ENCODE data around the gene YWHAE.
"Not testable (repeated sequence)": the region's sequence is repeated elsewhere in the genome, so short reads cannot be mapped to it uniquely, and the experiment has no call there.

The YWHAE gene

DNA sequence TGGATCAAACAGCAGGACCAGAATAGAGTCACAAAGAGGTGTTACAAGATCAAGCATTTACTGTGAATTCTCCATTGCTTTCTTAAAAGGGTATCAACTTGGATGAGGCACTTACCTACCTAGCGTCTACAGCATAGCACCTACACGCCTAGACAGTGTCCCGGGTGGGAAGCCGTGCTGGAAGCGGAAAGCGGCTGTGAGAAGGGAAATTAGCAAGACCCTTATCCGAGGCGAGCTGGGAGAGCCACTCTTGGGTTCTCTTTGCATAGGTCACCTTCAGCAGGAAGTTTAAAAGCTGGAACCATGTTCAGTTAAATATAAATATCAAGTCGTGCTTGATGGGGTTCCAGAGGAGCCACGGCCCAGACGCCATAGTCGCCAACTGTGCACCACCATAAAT is 74.3 kb downstream of the YWHAE start:
- DNase-seq (ENCODE audit: low spot score), result no peak

GRCh38 chr17:1324201-1324771 is 75.7 kb downstream of the YWHAE start:
- DNase-seq (ENCODE audit: low spot score), result peak; percentile 66

DNA sequence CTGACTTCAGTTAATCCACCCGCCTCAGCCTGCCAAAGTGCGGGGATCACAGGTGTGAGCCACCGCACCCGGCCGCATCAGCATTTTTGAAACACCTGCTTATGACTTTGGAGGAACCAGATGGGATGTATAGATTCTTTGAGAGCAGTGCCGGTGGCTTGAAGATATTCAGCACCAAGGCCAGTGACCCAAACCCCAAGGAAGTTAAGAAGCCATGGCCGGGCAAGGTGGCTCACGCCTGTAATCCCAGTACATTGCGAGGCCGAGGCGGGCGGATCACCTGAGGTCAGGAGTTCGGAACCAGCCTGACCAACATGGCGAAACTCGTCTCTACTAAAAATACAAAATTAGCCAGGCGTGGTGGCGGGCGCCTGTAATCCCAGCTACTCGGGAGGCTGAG is 76.7 kb downstream of the YWHAE start:
- no peak for DNase-seq (ENCODE audit: low spot score)

DNA sequence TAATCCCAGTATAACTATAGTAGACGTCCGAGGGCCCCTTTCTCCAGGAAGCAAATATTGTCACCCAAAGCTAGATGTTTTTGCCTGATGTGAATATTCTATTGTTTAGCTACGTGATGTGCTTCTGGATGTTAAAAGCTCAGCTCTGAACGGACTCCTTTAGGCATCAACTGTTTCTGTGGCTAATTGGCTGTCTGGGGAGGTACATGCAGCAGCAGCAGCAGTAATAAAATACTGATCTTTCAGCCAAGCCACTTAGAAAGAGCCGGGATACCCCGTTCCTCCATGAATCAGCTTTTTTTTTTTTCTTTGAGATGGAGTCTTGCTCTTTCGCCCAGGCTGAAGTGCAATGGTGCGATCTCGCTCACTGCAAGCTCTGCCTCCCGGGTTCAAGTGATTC is 77.5 kb downstream of the YWHAE start:
- no peak for DNase-seq (ENCODE audit: low spot score)

- no peak for DNase-seq (ENCODE audit: low spot score)
Measured at GRCh38 chr17:1322014-1322428, 78.0 kb downstream of the YWHAE start.

GRCh38 chr17:1315891-1316403 is 84.1 kb downstream of the YWHAE start:
- no peak for DNase-seq (ENCODE audit: low spot score)

- DNase-seq (ENCODE audit: low spot score), result no peak
Measured at GRCh38 chr17:1315409-1315808, 84.6 kb downstream of the YWHAE start.

DNA sequence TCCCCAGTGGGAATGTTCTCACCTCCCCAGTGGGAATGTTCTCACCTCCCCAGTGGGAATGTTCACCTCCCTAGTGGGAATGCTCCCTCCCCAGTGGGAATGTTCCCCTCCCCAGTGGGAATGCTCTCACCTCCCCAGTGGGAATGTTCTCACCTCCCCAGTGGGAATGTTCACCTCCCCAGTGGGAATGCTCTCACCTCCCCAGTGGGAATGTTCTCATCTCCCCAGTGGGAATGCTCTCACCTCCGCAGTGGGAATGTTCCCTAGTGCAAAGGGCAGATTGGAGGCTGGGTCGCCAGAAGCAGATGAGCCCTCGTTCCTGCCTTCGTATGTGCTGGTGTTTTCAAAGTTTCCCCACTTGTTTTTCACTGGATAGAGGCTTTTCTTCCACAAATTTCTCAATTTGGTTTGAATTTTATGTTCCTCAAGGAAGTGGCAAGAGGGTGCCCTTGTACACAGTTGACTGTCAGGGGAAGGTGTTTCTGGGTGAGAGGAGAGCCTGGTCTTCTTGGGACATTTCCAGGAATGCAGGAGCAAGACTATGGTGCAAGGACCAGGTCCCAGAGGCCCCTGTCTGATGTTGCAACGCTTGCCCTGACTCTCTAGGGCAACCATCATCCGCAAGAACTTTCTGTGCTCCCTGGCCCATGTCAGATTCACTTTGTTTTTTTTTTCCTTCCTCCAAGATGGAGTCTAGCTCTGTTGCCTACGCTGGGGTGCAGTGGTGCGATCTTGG is 86.6 kb downstream of the YWHAE start:
- DNase-seq (ENCODE audit: low spot score), result no peak

DNA sequence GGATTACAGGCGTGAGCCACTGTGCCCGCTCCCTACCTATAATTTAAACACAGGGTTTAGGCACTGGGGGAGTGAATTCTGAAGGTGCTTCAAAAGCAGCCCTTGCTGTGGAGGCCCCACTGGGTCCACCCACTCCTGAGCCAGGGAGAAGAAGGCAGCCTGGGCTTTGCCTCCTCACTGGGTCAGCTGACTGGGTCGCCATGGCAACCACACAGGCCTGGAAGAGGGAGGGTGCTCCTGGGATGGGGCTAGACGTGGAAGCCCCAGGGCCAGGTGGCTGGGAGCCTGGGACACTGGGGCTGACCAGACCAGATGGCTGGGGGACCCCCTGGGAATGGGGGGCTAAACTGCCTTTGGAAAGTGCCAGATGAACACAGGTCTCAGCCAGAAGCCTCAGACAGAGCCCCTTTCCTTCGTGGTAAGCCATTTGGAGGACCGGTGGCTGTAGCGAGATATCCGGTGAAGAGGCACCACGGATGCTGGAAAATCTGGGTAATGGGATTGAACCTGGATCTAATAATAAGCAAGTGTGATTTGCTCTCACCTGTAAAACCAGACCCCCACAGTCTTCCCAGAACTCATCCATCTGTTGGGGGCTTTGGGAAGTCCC is 87.7 kb downstream of the YWHAE start:
- no peak for DNase-seq (ENCODE audit: low spot score)

- not testable (repeated sequence) for DNase-seq (ENCODE audit: low spot score)
Measured at GRCh38 chr17:1307829-1308228, 92.2 kb downstream of the YWHAE start.

GRCh38 chr17:1304962-1305563 is 95.0 kb downstream of the YWHAE start:
- DNase-seq (ENCODE audit: low spot score), result no peak

GRCh38 chr17:1304522-1304921 is 95.5 kb downstream of the YWHAE start:
- DNase-seq (ENCODE audit: low spot score), result no peak

GRCh38 chr17:1302761-1303160 is 97.3 kb downstream of the YWHAE start:
- DNase-seq (ENCODE audit: low spot score), result no peak

DNA sequence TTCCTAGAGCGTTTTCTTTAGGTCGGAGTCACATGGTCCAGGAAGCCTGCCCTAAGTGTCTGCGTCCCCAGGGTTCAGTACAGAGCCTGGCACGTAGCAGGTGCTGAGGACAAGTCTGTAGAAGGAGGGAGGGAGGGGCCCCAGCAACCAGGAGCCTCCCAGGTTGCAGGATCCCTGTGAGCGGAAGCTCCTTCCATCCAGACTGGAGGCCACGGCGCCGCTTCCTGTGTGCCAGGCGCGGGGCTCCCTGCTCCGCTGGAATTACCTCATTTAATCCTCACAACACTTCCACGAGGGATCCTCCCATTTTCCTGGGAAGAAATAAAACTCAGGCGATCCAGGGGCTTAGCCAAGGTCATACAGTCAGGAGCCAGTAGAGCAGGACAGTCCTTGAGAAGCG is 98.5 kb downstream of the YWHAE start:
- no peak for DNase-seq (ENCODE audit: low spot score)

GRCh38 chr17:1300371-1300905 is 99.6 kb downstream of the YWHAE start:
- DNase-seq (ENCODE audit: low spot score), result no peak

- DNase-seq (ENCODE audit: low spot score), result no peak
Measured at GRCh38 chr17:1299552-1300370, 100.3 kb downstream of the YWHAE start.

DNA sequence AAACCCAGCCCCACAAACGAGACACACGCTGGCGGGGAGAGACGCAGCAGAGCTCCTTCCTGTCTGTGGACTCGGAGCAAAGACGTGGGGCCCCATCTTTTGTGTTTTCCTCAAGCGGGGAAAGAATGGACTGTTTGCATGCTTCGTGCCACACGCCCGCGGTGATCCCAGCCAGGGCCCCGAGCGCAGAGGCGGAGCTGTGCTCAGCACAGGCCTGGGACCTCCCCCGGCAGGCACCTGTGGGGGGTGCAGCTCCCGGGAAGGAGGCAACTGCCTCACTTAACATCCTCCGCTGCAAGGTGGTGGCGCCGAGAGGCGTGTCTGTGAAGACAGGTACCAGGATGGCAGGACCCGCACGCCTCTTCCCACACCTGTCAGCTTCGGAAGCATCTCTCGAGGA is 101.4 kb downstream of the YWHAE start:
- no peak for DNase-seq (ENCODE audit: low spot score)
